ENCODE results near the gene MARCHF2.

DNA sequence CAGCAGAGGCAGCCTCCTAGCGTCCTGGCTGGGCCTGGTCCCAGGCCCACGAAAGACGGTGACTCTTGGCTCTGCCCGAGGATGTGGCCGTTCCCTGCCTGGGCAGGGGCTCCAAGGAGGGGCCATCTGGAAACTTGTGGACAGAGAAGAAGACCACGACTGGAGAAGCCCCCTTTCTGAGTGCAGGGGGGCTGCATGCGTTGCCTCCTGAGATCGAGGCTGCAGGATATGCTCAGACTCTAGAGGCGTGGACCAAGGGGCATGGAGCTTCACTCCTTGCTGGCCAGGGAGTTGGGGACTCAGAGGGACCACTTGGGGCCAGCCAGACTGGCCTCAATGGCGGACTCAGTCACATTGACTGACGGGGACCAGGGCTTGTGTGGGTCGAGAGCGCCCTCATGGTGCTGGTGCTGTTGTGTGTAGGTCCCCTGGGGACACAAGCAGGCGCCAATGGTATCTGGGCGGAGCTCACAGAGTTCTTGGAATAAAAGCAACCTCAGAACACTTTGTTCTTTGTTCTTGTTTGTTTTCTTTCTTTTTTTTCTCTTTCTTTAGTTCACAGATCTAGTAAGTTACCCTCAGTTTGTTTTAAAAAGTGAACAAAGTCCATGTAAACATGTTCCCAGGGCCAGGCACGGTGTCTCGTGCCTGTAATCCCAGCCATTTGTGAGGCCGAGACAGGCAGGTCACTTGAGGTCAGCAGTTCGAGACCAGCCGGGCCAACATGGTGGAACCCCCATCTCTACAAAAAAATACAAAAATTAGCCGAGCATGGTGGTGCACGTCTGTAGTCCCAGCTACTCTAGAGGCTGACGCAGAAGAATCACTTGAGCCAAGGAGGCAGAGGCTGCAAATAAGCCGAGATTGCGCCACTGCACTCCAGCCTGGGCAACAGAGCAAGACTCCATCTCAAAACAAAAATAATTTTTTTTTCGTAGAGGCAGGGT lies 39.0 kb upstream of the MARCHF2 start:
- TF ChIP-seq, protein P1, sequence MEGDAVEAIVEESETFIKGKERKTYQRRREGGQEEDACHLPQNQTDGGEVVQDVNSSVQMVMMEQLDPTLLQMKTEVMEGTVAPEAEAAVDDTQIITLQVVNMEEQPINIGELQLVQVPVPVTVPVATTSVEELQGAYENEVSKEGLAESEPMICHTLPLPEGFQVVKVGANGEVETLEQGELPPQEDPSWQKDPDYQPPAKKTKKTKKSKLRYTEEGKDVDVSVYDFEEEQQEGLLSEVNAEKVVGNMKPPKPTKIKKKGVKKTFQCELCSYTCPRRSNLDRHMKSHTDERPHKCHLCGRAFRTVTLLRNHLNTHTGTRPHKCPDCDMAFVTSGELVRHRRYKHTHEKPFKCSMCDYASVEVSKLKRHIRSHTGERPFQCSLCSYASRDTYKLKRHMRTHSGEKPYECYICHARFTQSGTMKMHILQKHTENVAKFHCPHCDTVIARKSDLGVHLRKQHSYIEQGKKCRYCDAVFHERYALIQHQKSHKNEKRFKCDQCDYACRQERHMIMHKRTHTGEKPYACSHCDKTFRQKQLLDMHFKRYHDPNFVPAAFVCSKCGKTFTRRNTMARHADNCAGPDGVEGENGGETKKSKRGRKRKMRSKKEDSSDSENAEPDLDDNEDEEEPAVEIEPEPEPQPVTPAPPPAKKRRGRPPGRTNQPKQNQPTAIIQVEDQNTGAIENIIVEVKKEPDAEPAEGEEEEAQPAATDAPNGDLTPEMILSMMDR (IDR thresholded peaks at IDR 0.05; ENCODE audit: extremely low read depth in 1 of 2, insufficient read depth in 1 of 2, low read depth in 1 of 2, low read length in 2 of 2), result no peak
- TF ChIP-seq POLR2AphosphoS5 (IDR thresholded peaks at IDR 0.05; ENCODE audit: insufficient read depth, low read depth, low read length), result no peak
- no peak for TF ChIP-seq MYC (IDR thresholded peaks at IDR 0.05; ENCODE audit: low read depth, low read length)
